Right lobe of liver (tissue), 4 donors: ENCODE measurements around the gene ZBTB32.

Source experiments
- POLR2A ChIP-seq: fragments of 450-650 bp; IDR thresholded peaks from one replicate; pipeline ENCODE4 v1.6.1; 2017; ENCODE audit warnings: antibody characterized with exemption, mild to moderate bottlenecking
- TF ChIP-seq, protein P1 (sequence below), 4 donors: fragments of 200-600 bp in 3 of 4; fragments of 450-650 bp in 1 of 4; IDR thresholded peaks; one replicate each; pipeline versions ENCODE4 v1.5.1 to v1.8.0; 2016 to 2022; ENCODE audit warnings: antibody characterized with exemption in 4 of 4, mild to moderate bottlenecking in 2 of 4
- donor health status: DM: no; HTN: no; CAD: no.
- donor health status: DM: no; HTN: no; CAD: no.
- donor health status: DM: no; HTN: yes; CAD: no.

GRCh38 chr19:35743640-35744429 lies 39.5 kb downstream of the ZBTB32 start:
- TF ChIP-seq, protein P1, sequence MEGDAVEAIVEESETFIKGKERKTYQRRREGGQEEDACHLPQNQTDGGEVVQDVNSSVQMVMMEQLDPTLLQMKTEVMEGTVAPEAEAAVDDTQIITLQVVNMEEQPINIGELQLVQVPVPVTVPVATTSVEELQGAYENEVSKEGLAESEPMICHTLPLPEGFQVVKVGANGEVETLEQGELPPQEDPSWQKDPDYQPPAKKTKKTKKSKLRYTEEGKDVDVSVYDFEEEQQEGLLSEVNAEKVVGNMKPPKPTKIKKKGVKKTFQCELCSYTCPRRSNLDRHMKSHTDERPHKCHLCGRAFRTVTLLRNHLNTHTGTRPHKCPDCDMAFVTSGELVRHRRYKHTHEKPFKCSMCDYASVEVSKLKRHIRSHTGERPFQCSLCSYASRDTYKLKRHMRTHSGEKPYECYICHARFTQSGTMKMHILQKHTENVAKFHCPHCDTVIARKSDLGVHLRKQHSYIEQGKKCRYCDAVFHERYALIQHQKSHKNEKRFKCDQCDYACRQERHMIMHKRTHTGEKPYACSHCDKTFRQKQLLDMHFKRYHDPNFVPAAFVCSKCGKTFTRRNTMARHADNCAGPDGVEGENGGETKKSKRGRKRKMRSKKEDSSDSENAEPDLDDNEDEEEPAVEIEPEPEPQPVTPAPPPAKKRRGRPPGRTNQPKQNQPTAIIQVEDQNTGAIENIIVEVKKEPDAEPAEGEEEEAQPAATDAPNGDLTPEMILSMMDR (IDR thresholded peaks at IDR 0.05) = no peak
- TF ChIP-seq POLR2A = no peak
